Progenitor cell of endocrine pancreas (in vitro differentiated cells): ENCODE measurements around the gene OSBP. TPM values are rescaled to one million over a fixed set of nuclear protein-coding genes. Genes with fewer than 3 reads are reported as not detected.

Source experiments
- DNase-seq: peaks from one replicate; pipeline ENCODE4 v3.0.0; 2021; ENCODE audit warnings: low spot score; ENCODE audit not compliant: unreplicated experiment
- H3K27ac Mint-ChIP-seq: 2 replicates; pipeline ENCODE4 v1.8.0; 2021; ENCODE audit warnings: mild to moderate bottlenecking, moderate library complexity, mixed read lengths
- H3K27me3 Mint-ChIP-seq: 2 replicates; pipeline ENCODE4 v1.8.0; 2021; ENCODE audit warnings: mixed read lengths
- H3K36me3 Mint-ChIP-seq: 2 replicates; pipeline ENCODE4 v1.8.0; 2022; ENCODE audit warnings: mixed read lengths; ENCODE audit not compliant: insufficient read depth
- H3K4me1 Mint-ChIP-seq: 2 replicates; pipeline ENCODE4 v1.8.0; 2021; ENCODE audit warnings: low read depth, mixed read lengths
- H3K4me3 Mint-ChIP-seq: 2 replicates; pipeline ENCODE4 v1.8.0; 2021; ENCODE audit warnings: low read depth, mild to moderate bottlenecking, moderate library complexity, mixed read lengths
- H3K9me3 Mint-ChIP-seq: 2 replicates; pipeline ENCODE4 v1.8.0; 2021; ENCODE audit warnings: low read depth, mixed read lengths
- CTCF ChIP-seq: fragments of 200-600 bp; sonication (generic); IDR thresholded peaks from one replicate; pipeline ENCODE4 v1.5.0; 2021; ENCODE audit warnings: antibody characterized with exemption, mild to moderate bottlenecking; ENCODE audit not compliant: unreplicated experiment
- total RNA-seq: library from RNA; stranded (reverse); gene quantifications from 2 replicates; pipeline ENCODE4 v1.2.1, GENCODE V29; 2021

The OSBP gene
- total RNA-seq, 1 donor from 2014 or later = 42.7 TPM

GRCh38 chr11:59615120-59615636 lies 396 bp downstream of the OSBP start:
- Mint-ChIP-seq H3K4me3 (peak overlapping the region; percentile 96), H3K27ac (peak overlapping the region; percentile 92), H3K9me3 (no peaks in the 10 kb centered on the region), H3K27me3 (no peaks in the 10 kb centered on the region), H3K36me3 (peaks cover 2% of the 10 kb centered on the region), H3K4me1 (peaks cover 32% of the 10 kb centered on the region)
- TF ChIP-seq CTCF = no peak
- DNase-seq = peak; percentile 32

- peak overlapping the region; percentile 96 for H3K4me3 Mint-ChIP-seq
- no peaks in the 10 kb centered on the region for H3K27me3 Mint-ChIP-seq
- TF ChIP-seq CTCF = no peak
- peak overlapping the region; percentile 92 for H3K27ac Mint-ChIP-seq
- DNase-seq = no peak
- peaks cover 3% of the 10 kb centered on the region for H3K36me3 Mint-ChIP-seq
- H3K4me1 Mint-ChIP-seq = peaks cover 32% of the 10 kb centered on the region
- no peaks in the 10 kb centered on the region for H3K9me3 Mint-ChIP-seq
These were observed 1.1 kb downstream of the OSBP start for GRCh38 chr11:59614277-59615119.

GRCh38 chr11:59611570-59612565 lies 3.7 kb downstream of the OSBP start:
- no peaks in the 10 kb centered on the region for H3K9me3 Mint-ChIP-seq
- H3K4me3 Mint-ChIP-seq = peak overlapping the region; percentile 30
- peaks cover 7% of the 10 kb centered on the region for H3K36me3 Mint-ChIP-seq
- no peak for TF ChIP-seq CTCF
- H3K4me1 Mint-ChIP-seq = peaks cover 32% of the 10 kb centered on the region
- DNase-seq = no peak
- H3K27ac Mint-ChIP-seq = peak overlapping the region; percentile 81
- H3K27me3 Mint-ChIP-seq = no peaks in the 10 kb centered on the region

- no peak for TF ChIP-seq CTCF
- DNase-seq = no peak
- H3K27me3 Mint-ChIP-seq = no peaks in the 10 kb centered on the region
- H3K36me3 Mint-ChIP-seq = peaks cover 13% of the 10 kb centered on the region
- H3K27ac Mint-ChIP-seq = no peak overlapping the region
- H3K4me1 Mint-ChIP-seq = peaks cover 30% of the 10 kb centered on the region
- H3K4me3 Mint-ChIP-seq = no peak overlapping the region
- H3K9me3 Mint-ChIP-seq = no peaks in the 10 kb centered on the region
These were observed 5.3 kb downstream of the OSBP start for GRCh38 chr11:59610289-59610688.
